Mucosa of descending colon (tissue), 3 donors: ENCODE measurements around the gene GYG1. TPM values are rescaled to one million over a fixed set of nuclear protein-coding genes. Genes with fewer than 3 reads are reported as not detected.

Experiments used
- ATAC-seq: fragments of 200-7000 bp; cut with Tn5 transposase; one replicate; pipeline ENCODE4 v1.9.1; 2020; ENCODE audit warnings: mild to moderate bottlenecking, moderate library complexity
- DNase-seq, 3 donors: peaks; one replicate each; pipeline ENCODE4 v3.0.0-alpha.2; 2020
- H3K36me3 ChIP-seq: fragments of 200-600 bp; one replicate; pipeline ENCODE4 v1.8.0; 2021; ENCODE audit warnings: low read depth, mild to moderate bottlenecking
- H3K4me1 ChIP-seq: fragments of 200-600 bp; one replicate; pipeline ENCODE4 v1.8.0; 2021; ENCODE audit warnings: low read depth, mild to moderate bottlenecking
- H3K4me3 ChIP-seq: fragments of 200-600 bp; one replicate; pipeline ENCODE4 v1.8.0; 2021; ENCODE audit warnings: mild to moderate bottlenecking
- H3K9me3 ChIP-seq: fragments of 200-600 bp; one replicate; pipeline ENCODE4 v1.8.0; 2021; ENCODE audit warnings: mild to moderate bottlenecking
- intact Hi-C, 2 donors: fragments of 100-400 bp; cut with DNase I in 1 of 2; cut with micrococcal nuclease in 1 of 2; formaldehyde crosslinking; loops; one replicate each; pipeline versions ENCODE4 v1.11.0 to v1.11.1; 2022; cut with DNase I, micrococcal nuclease
- total RNA-seq, 3 donors: library from RNA; stranded (reverse); fragmentation: NEBNext Ultra II Directional in 2 of 3; extraction: Animal tissue kit (Norgen Biotek cat#: 25700) in 2 of 3; gene quantifications; one replicate each; pipeline versions ENCODE4 v1.2.1 to v1.2.4, GENCODE V29; 2021 to 2023
- TF ChIP-seq, protein P1 (sequence below): fragments of 200-600 bp; IDR thresholded peaks from one replicate; pipeline ENCODE4 v1.8.0; 2022; ENCODE audit warnings: antibody characterized with exemption, mild to moderate bottlenecking
- donor health status: DM: no; HTN: no; CAD: no; lungs with moderate emphysema.
- donor health status: DM: no; HTN: no; CAD: no.
- donor health status: DM: no; HTN: yes; CAD: no.

Gene GYG1
- total RNA-seq, 3 donors from 2014 or later = 16.6 to 132 (median 26.1) TPM

DNA sequence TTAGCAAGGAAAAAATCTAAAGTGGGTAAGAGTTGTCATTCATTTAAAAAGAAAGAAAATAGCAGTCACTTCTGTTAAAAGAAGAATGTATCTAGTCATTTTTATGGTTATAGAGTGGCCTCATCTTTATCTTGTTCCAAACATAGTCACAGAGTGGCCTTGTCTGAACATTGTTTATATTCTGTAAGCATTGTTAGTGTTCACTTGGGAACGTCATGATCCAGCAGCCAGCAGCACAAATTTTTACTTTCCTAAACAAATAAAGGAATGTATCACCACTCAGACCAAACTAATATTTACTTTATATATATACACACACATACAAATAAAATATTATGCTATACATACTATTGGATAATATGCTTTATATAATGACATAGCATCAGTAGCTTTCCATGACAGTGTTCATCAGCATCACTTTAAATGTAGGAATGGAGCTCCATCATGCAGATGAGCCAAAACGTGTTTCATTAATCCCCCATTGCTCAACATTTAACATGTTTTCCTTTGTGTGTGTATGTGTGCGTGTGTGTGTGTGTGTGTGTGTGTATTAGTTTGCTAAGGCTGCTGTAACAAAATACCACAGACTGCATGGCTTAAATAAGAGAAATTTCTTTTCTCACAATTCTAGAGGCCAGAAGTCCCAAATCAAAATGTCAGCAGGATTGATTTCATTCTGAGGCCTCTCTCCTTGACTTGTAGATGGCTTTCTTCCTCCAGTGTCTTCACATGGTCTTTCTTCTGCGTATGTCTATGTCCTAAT, 39.6 kb upstream of the GYG1 start:
- no peaks in the 10 kb centered on the region for H3K4me1 ChIP-seq
- no peaks in the 10 kb centered on the region for H3K36me3 ChIP-seq
- TF ChIP-seq, protein P1, sequence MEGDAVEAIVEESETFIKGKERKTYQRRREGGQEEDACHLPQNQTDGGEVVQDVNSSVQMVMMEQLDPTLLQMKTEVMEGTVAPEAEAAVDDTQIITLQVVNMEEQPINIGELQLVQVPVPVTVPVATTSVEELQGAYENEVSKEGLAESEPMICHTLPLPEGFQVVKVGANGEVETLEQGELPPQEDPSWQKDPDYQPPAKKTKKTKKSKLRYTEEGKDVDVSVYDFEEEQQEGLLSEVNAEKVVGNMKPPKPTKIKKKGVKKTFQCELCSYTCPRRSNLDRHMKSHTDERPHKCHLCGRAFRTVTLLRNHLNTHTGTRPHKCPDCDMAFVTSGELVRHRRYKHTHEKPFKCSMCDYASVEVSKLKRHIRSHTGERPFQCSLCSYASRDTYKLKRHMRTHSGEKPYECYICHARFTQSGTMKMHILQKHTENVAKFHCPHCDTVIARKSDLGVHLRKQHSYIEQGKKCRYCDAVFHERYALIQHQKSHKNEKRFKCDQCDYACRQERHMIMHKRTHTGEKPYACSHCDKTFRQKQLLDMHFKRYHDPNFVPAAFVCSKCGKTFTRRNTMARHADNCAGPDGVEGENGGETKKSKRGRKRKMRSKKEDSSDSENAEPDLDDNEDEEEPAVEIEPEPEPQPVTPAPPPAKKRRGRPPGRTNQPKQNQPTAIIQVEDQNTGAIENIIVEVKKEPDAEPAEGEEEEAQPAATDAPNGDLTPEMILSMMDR = no peak
- intact Hi-C loops = loop anchor here in 1 of 2 donors (5.0 kb wide), 1 partner anchor 316 kb away; no protein-coding TSS in a partner anchor
- DNase-seq = no peak
- H3K4me3 ChIP-seq = no peak overlapping the region
- ATAC-seq = no peak
- H3K9me3 ChIP-seq = no peaks in the 10 kb centered on the region

GRCh38 chr3:148953094-148953493, 38.2 kb upstream of the GYG1 start:
- intact Hi-C loops = loop anchor here in 1 of 2 donors (5.0 kb wide), 1 partner anchor 314 kb away; no protein-coding TSS in a partner anchor
- Histone ChIP-seq H3K36me3 (no peaks in the 10 kb centered on the region), H3K9me3 (no peaks in the 10 kb centered on the region), H3K4me3 (no peak overlapping the region), H3K4me1 (no peaks in the 10 kb centered on the region)
- ATAC-seq = no peak
- no peak for DNase-seq
- TF ChIP-seq, protein P1 = no peak

DNA sequence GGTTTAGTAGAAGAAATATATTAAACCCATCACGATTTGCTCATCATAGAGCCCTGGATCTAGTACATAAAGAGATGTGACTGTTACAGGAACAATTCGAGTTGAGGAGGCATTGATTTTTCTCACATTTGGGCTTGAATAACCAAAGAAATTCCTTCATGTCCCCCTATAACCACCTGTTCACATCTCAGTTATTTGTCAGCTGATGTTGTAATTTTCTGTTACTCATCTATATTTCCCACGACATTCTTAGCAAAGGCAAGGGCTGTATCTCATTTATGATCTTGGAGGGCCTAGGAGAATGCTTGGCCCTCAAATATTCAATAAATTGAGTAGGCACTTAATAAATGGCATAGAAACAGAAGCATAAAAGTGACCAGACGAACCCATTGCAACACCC, 36.4 kb upstream of the GYG1 start:
- no peaks in the 10 kb centered on the region for H3K36me3 ChIP-seq
- no peak for ATAC-seq
- no peak overlapping the region for H3K4me3 ChIP-seq
- intact Hi-C loops = loop anchor here (5.0 kb wide), 2 partner anchors 312 to 317 kb away; no protein-coding TSS in a partner anchor
- TF ChIP-seq, protein P1 = no peak
- no peaks in the 10 kb centered on the region for H3K4me1 ChIP-seq
- no peaks in the 10 kb centered on the region for H3K9me3 ChIP-seq
- DNase-seq = no peak

GRCh38 chr3:148955544-148956346, 35.6 kb upstream of the GYG1 start:
- Histone ChIP-seq H3K36me3 (no peaks in the 10 kb centered on the region), H3K4me1 (no peaks in the 10 kb centered on the region), H3K9me3 (no peaks in the 10 kb centered on the region), H3K4me3 (no peak overlapping the region)
- TF ChIP-seq, protein P1 = no peak
- intact Hi-C loops = loop anchor here in 1 of 2 donors (5.0 kb wide), 1 partner anchor 317 kb away; no protein-coding TSS in a partner anchor
- DNase-seq (peak in 1 of 3 donors; percentile 81), ATAC-seq (peak; percentile 60)

DNA sequence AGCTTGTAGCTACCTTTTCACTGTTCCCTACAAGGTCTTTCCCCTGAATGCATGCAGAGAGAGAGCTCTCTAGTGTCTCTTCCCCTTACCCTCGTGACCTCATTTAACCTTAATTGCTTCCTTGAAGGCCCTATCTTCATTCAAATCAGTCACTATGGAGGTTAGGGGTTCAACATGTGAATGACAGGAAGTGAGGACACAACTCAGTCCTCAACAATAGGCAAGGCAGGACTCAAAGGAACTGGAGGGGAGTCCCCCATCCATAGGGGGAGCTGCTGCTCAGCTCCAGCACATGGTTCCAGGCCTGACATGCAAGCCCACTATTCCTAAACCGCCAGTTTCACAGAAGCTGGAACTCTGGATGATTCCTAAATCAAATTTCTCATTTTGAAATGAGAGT, 33.8 kb upstream of the GYG1 start:
- TF ChIP-seq, protein P1 = no peak
- Histone ChIP-seq H3K4me1 (no peaks in the 10 kb centered on the region), H3K36me3 (no peaks in the 10 kb centered on the region), H3K9me3 (no peaks in the 10 kb centered on the region), H3K4me3 (no peak overlapping the region)
- DNase-seq (no peak), ATAC-seq (peak; percentile 15)
- intact Hi-C loops = loop anchor here in 1 of 2 donors (5.0 kb wide), 1 partner anchor 315 kb away; no protein-coding TSS in a partner anchor
